Metanephros (tissue), 2 donors: Measurements from ENCODE around the gene ACADM. TPM values are rescaled to one million over a fixed set of nuclear protein-coding genes. Genes with fewer than 3 reads are reported as not detected.

Experiments used
- small RNA-seq: library from RNA; depleted of rRNA; stranded (forward); fragments of <200 nt; gene quantifications from one replicate; pipeline ENCODE3, GENCODE V24; 2014; ENCODE audit warnings: low replicate concordance
- total RNA-seq: library from RNA; depleted of rRNA; stranded (reverse); fragments of >200 nt; gene quantifications from one replicate; pipeline ENCODE4 v1.2.3, GENCODE V29; 2014

The ACADM gene
- total RNA-seq: 66.5 TPM

DNA sequence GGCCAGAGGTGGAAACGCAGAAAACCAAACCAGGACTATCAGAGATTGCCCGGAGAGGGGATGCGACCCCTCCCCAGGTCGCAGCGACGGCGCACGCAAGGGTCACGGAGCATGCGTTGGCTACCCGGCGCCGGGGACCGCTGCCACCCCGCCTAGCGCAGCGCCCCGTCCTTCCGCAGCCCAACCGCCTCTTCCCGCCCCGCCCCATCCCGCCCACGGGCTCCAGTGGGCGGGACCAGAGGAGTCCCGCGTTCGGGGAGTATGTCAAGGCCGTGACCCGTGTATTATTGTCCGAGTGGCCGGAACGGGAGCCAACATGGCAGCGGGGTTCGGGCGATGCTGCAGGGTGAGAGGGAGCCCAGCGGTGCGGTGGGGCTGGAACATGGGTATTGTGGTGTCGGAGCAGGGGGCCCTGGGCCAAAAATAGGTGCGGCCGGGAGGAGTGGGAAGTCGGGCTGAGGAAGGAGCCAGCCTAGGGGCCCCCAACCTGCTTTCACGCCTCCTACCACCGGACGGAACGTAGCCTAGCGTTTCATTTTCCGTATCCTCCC is at the start of gene ACADM:
TSS of gene ACADM (plus strand) at position 238 of the 551 bp plus-strand sequence. CDS start at position 317, 79 bp downstream.

DNA sequence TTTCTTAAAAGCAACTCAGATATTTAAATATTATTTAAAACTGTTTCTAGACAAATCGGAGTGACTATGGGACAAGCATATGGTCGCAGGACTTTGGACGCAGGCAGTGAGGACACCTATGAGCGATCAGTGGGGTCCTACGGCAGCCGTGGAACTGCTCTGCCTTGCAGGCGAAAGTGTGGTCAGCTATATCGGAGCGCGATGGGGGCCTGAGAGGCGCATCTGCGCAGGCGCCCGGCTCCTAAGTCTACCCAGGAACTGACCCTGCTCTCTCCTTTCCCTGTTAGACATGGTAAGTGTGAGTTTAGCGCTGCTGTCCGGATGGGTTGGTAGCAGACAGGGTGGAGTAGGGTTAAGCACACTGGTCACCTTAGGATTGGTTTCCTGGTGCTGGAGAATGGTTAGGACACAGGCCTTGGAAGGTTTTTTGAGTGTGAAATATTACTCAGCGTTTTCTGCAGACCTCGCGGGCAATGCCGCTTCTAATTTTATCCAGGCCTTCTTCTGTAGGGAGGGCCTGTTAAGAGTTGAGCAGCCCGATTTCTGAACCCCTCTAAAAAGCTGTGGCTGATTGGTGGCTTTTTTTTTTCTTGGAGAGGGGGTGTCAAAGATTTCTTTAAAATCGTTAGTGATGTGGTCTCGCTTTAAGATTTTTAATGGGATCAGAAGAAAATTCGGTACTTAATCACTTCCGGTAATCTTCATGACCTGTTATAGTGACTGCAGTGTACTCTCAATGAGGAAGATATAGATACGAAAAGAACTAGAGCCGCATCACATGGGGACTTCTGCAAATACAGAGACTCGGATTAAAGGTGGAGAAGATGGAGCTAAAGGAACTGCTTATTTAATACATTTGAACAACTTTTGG is 61.7 kb downstream of the ACADM start, which contains the start of gene RABGGTB:
TSS of gene RABGGTB (plus strand) at position 274 of the 871 bp plus-strand sequence. CDS start at position 290, 16 bp downstream.

DNA sequence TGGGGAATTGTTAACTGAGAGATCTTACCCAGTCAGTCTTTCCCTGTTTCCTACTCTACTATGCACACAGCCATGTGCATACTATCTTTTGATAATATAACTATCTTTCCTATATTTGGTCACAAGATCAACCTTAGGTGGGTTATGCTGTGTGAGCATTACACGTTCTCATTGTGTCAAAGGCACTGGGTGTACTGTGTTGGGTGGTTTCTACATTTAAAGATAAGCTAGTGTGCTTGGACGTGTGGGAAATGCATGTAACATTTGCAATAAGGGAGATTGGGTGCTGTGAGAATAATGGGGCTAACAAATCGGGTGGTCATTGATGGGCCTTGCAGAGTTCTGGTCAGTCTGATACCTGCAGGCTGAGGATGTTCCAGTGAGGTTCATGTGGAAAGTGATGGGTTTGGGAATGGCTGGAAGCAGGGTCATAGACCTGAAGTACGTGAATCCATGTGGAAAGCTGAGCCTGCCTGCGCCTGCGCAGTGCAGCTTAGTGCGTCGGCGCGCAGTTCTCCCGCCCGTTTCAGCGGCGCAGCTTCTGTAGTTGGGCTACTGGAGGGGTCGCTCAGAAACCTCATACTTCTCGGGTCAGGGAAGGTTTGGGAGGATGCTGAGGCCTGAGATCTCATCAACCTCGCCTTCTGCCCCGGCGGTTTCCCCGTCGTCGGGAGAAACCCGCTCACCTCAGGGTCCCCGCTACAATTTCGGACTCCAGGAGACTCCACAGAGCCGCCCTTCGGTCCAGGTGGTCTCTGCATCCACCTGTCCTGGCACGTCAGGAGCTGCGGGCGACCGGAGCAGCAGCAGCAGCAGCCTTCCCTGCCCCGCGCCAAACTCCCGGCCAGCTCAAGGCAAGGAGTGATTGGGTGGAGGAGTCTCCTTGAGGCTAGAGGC is 72.1 kb downstream of the ACADM start, which contains the start of gene MSH4:
TSS of gene MSH4 (plus strand) at position 507 of the 897 bp plus-strand sequence. CDS start at position 611, 104 bp downstream.

Small RNA genes lying within 50 kb of the gene (small RNA-seq; reads per million reads assigned to genes)
- not detected for gene SNORD45A
- gene SNORD45B: not detected
- not detected for gene SNORD45C

Other genes with a start within 250 kb of the ACADM start
- gene SLC44A5, start 113.6 kb upstream of the ACADM start, total RNA-seq: 8.4 TPM
- 60.8 TPM for gene RABGGTB, start 61.5 kb downstream of the ACADM start, total RNA-seq
- 0.47 TPM for gene MSH4, start 72.2 kb downstream of the ACADM start, total RNA-seq
- not detected for gene ASB17, start 207.7 kb downstream of the ACADM start, total RNA-seq